Duodenal mucosa (tissue), 2 donors: ENCODE measurements around the gene ELOA.

Experiments
- H3K27ac ChIP-seq: one replicate; pipeline ENCODE4 v1.7.0; 2013; ENCODE audit warnings: low read depth, low read length
- H3K27me3 ChIP-seq, 2 donors: one replicate each; pipeline ENCODE4 v1.7.0; 2013; ENCODE audit warnings: low read length in 2 of 2, control low read depth in 1 of 2; ENCODE audit not compliant: insufficient read depth in 2 of 2, control insufficient read depth in 1 of 2
- H3K36me3 ChIP-seq, 2 donors: one replicate each; pipeline ENCODE4 v1.7.0; 2013; ENCODE audit warnings: low read length in 2 of 2, control low read depth in 1 of 2; ENCODE audit not compliant: insufficient read depth in 2 of 2, control insufficient read depth in 1 of 2
- H3K4me1 ChIP-seq, 2 donors: one replicate each; pipeline ENCODE4 v1.7.0; 2013; ENCODE audit warnings: low read length in 2 of 2, control low read depth in 1 of 2; ENCODE audit not compliant: insufficient read depth in 2 of 2, control insufficient read depth in 1 of 2
- H3K4me3 ChIP-seq, 2 donors: one replicate each; pipeline ENCODE4 v1.7.0; 2013; ENCODE audit warnings: low read length in 2 of 2, low read depth in 1 of 2
- H3K9ac ChIP-seq, 2 donors: one replicate each; pipeline ENCODE4 v1.7.0; 2013; ENCODE audit warnings: low read length in 2 of 2, low read depth in 1 of 2
- H3K9me3 ChIP-seq, 2 donors: one replicate each; pipeline ENCODE4 v1.7.0; 2013; ENCODE audit warnings: low read length in 2 of 2, control low read depth in 1 of 2; ENCODE audit not compliant: control insufficient read depth in 1 of 2

Gene ELOA

GRCh38 chr1:23757812-23758211 lies 14.5 kb downstream of the ELOA start:
- H3K27me3 ChIP-seq = no peaks in the 10 kb centered on the region
- H3K4me3 ChIP-seq = no peak overlapping the region
- H3K27ac ChIP-seq = no peak overlapping the region
- no peaks in the 10 kb centered on the region for H3K9me3 ChIP-seq
- H3K4me1 ChIP-seq = no peaks in the 10 kb centered on the region
- peaks cover 70 to 91% of the 10 kb centered on the region in 2 donors for H3K36me3 ChIP-seq
- no peak overlapping the region for H3K9ac ChIP-seq

- no peaks in the 10 kb centered on the region for H3K9me3 ChIP-seq
- H3K4me1 ChIP-seq = no peaks in the 10 kb centered on the region
- no peak overlapping the region for H3K4me3 ChIP-seq
- no peaks in the 10 kb centered on the region for H3K27me3 ChIP-seq
- H3K9ac ChIP-seq = no peak overlapping the region
- peaks cover 55 to 84% of the 10 kb centered on the region in 2 donors for H3K36me3 ChIP-seq
- no peak overlapping the region for H3K27ac ChIP-seq
Observed at GRCh38 chr1:23759277-23759676, 16.0 kb downstream of the ELOA start.

GRCh38 chr1:23763041-23763577 lies 19.8 kb downstream of the ELOA start:
- Histone ChIP-seq H3K27ac (no peak overlapping the region), H3K9ac (no peak overlapping the region), H3K4me1 (no peaks in the 10 kb centered on the region), H3K36me3 (peaks cover 36 to 62% of the 10 kb centered on the region in 2 donors), H3K27me3 (no peaks in the 10 kb centered on the region), H3K4me3 (no peak overlapping the region), H3K9me3 (no peaks in the 10 kb centered on the region)

GRCh38 chr1:23768733-23769132 lies 25.5 kb downstream of the ELOA start:
- no peaks in the 10 kb centered on the region for H3K27me3 ChIP-seq
- no peaks in the 10 kb centered on the region for H3K9me3 ChIP-seq
- H3K27ac ChIP-seq = no peak overlapping the region
- H3K4me3 ChIP-seq = no peak overlapping the region
- H3K9ac ChIP-seq = no peak overlapping the region
- peaks cover 6 to 26% of the 10 kb centered on the region in 2 donors for H3K36me3 ChIP-seq
- H3K4me1 ChIP-seq = peaks cover 0 to 3% of the 10 kb centered on the region in 2 donors

- no peak overlapping the region for H3K4me3 ChIP-seq
Observed at GRCh38 chr1:23772049-23772853, 29.0 kb downstream of the ELOA start.

GRCh38 chr1:23772854-23773242 lies 29.6 kb downstream of the ELOA start:
- H3K9ac ChIP-seq = no peak overlapping the region
- H3K9me3 ChIP-seq = no peaks in the 10 kb centered on the region
- no peaks in the 10 kb centered on the region for H3K27me3 ChIP-seq
- H3K4me3 ChIP-seq = no peak overlapping the region
- H3K4me1 ChIP-seq = peaks cover 0 to 12% of the 10 kb centered on the region in 2 donors
- no peak overlapping the region for H3K27ac ChIP-seq
- H3K36me3 ChIP-seq = peaks cover 2 to 10% of the 10 kb centered on the region in 2 donors

More at GRCh38 chr1:23772049-23772853, 29.0 kb downstream of the ELOA start:
- peaks cover 0 to 6% of the 10 kb centered on the region in 2 donors for H3K4me1 ChIP-seq
- H3K27me3 ChIP-seq = no peaks in the 10 kb centered on the region
- no peaks in the 10 kb centered on the region for H3K9me3 ChIP-seq
- H3K9ac ChIP-seq = no peak overlapping the region
- no peak overlapping the region for H3K27ac ChIP-seq
- peaks cover 6 to 10% of the 10 kb centered on the region in 2 donors for H3K36me3 ChIP-seq

- no peaks in the 10 kb centered on the region for H3K9me3 ChIP-seq
- no peak overlapping the region for H3K9ac ChIP-seq
- peaks cover 6 to 20% of the 10 kb centered on the region in 2 donors for H3K4me1 ChIP-seq
- no peak overlapping the region for H3K27ac ChIP-seq
- H3K4me3 ChIP-seq = no peak overlapping the region
- no peaks in the 10 kb centered on the region for H3K27me3 ChIP-seq
- H3K36me3 ChIP-seq = peaks cover 0 to 2% of the 10 kb centered on the region in 2 donors
Observed at GRCh38 chr1:23774174-23774880, 31.1 kb downstream of the ELOA start.

- Histone ChIP-seq H3K4me3 (no peak overlapping the region), H3K9me3 (no peaks in the 10 kb centered on the region), H3K36me3 (peaks cover 0 to 4% of the 10 kb centered on the region in 2 donors), H3K9ac (no peak overlapping the region), H3K27me3 (no peaks in the 10 kb centered on the region), H3K4me1 (peaks cover 15 to 26% of the 10 kb centered on the region in 2 donors), H3K27ac (no peak overlapping the region)
Observed at GRCh38 chr1:23776217-23776616, 32.9 kb downstream of the ELOA start.

GRCh38 chr1:23777979-23778814 lies 34.9 kb downstream of the ELOA start, which contains the start of gene PITHD1:
Gene PITHD1 (plus strand): TSS chr1:23778418. CDS start chr1:23778516, 98 bp downstream.
- H3K36me3 ChIP-seq = peaks cover 0 to 9% of the 10 kb centered on the region in 2 donors
- H3K9me3 ChIP-seq = no peaks in the 10 kb centered on the region
- peak within 1 kb of the TSS; percentile 86 to 93 for H3K9ac ChIP-seq
- H3K27me3 ChIP-seq = no peaks in the 10 kb centered on the region
- H3K4me1 ChIP-seq = peaks cover 15 to 23% of the 10 kb centered on the region in 2 donors
- peak within 1 kb of the TSS; percentile 89 for H3K27ac ChIP-seq
- H3K4me3 ChIP-seq = peak within 1 kb of the TSS; percentile 94 to 99
